ENCODE results near the gene HIKESHI. TPM values are rescaled to one million over a fixed set of nuclear protein-coding genes. Genes with fewer than 3 reads are reported as not detected.

HIKESHI gene
- total RNA-seq = 54.0 and 62.4 TPM in 2 replicates

- intact Hi-C loops (cut with micrococcal nuclease) = loop anchor here (1.0 to 5.0 kb wide), 5 partner anchors 57 to 674 kb away; partner anchors contain the start of genes CCDC83 and TMEM126B
- Mint-ChIP-seq H3K27me3 (peaks cover 2% of the 10 kb centered on the region), H3K4me1 (peaks cover 19% of the 10 kb centered on the region), H3K36me3 (ENCODE audit: low read depth) (peaks cover 19% of the 10 kb centered on the region), H3K27ac (peak within 1 kb of the TSS; percentile 98), H3K9me3 (no peaks in the 10 kb centered on the region), H3K4me3 (peak within 1 kb of the TSS; percentile 99)
- peak; percentile 96 for DNase-seq
Observed at GRCh38 chr11:86302092-86302793, at the start of gene HIKESHI. Gene HIKESHI, plus strand, starts transcription at chr11:86302240. Its CDS starts 209 bp downstream, at chr11:86302449.

GRCh38 chr11:86255896-86256295 lies 46.1 kb upstream of the HIKESHI start:
- no peaks in the 10 kb centered on the region for H3K27me3 Mint-ChIP-seq
- intact Hi-C loops (cut with micrococcal nuclease) = loop anchor here (1.0 to 2.0 kb wide), 2 partner anchors 11 to 31 kb away; no protein-coding TSS in a partner anchor
- H3K4me1 Mint-ChIP-seq = peaks cover 30% of the 10 kb centered on the region
- H3K9me3 Mint-ChIP-seq = no peaks in the 10 kb centered on the region
- H3K27ac Mint-ChIP-seq = peak overlapping the region; percentile 66
- peak overlapping the region; percentile 11 for H3K4me3 Mint-ChIP-seq
- DNase-seq = no peak
- peaks cover 62% of the 10 kb centered on the region for H3K36me3 Mint-ChIP-seq (ENCODE audit: low read depth)

GRCh38 chr11:86256608-86257007 lies 45.4 kb upstream of the HIKESHI start:
- peak overlapping the region; percentile 75 for H3K27ac Mint-ChIP-seq
- H3K4me3 Mint-ChIP-seq = peak overlapping the region; percentile 19
- H3K4me1 Mint-ChIP-seq = peaks cover 27% of the 10 kb centered on the region

GRCh38 chr11:86257446-86257845 lies 44.6 kb upstream of the HIKESHI start:
- Mint-ChIP-seq H3K4me3 (no peak overlapping the region), H3K27ac (no peak overlapping the region), H3K4me1 (peaks cover 22% of the 10 kb centered on the region), H3K9me3 (no peaks in the 10 kb centered on the region), H3K36me3 (ENCODE audit: low read depth) (peaks cover 61% of the 10 kb centered on the region), H3K27me3 (no peaks in the 10 kb centered on the region)
- no peak for DNase-seq
- intact Hi-C loops (cut with micrococcal nuclease) = loop anchor here (2.0 kb wide), 1 partner anchor 29 kb away; no protein-coding TSS in a partner anchor

More at GRCh38 chr11:86256608-86257007, 45.4 kb upstream of the HIKESHI start:
- no peak for DNase-seq
- no peaks in the 10 kb centered on the region for H3K27me3 Mint-ChIP-seq
- H3K9me3 Mint-ChIP-seq = no peaks in the 10 kb centered on the region
- intact Hi-C loops (cut with micrococcal nuclease) = loop anchor here (1.0 to 2.0 kb wide), 2 partner anchors 11 to 30 kb away; no protein-coding TSS in a partner anchor
- H3K36me3 Mint-ChIP-seq (ENCODE audit: low read depth) = peaks cover 63% of the 10 kb centered on the region

GRCh38 chr11:86259730-86260129 lies 42.3 kb upstream of the HIKESHI start:
- H3K27ac Mint-ChIP-seq = peak overlapping the region; percentile 29

GRCh38 chr11:86261328-86261727 lies 40.7 kb upstream of the HIKESHI start:
- DNase-seq = peak; percentile 51
- H3K9me3 Mint-ChIP-seq = no peaks in the 10 kb centered on the region
- H3K36me3 Mint-ChIP-seq (ENCODE audit: low read depth) = peaks cover 69% of the 10 kb centered on the region
- H3K4me3 Mint-ChIP-seq = no peak overlapping the region
- peaks cover 25% of the 10 kb centered on the region for H3K4me1 Mint-ChIP-seq
- no peak overlapping the region for H3K27ac Mint-ChIP-seq
- H3K27me3 Mint-ChIP-seq = no peaks in the 10 kb centered on the region
- intact Hi-C loops (cut with micrococcal nuclease) = no loop called here

More at GRCh38 chr11:86259730-86260129, 42.3 kb upstream of the HIKESHI start:
- Mint-ChIP-seq H3K9me3 (no peaks in the 10 kb centered on the region), H3K4me1 (peaks cover 28% of the 10 kb centered on the region), H3K4me3 (no peak overlapping the region), H3K36me3 (ENCODE audit: low read depth) (peaks cover 73% of the 10 kb centered on the region), H3K27me3 (no peaks in the 10 kb centered on the region)
- no peak for DNase-seq
- intact Hi-C loops (cut with micrococcal nuclease) = no loop called here

GRCh38 chr11:86262387-86262786 lies 39.7 kb upstream of the HIKESHI start:
- Mint-ChIP-seq H3K27ac (peak overlapping the region; percentile 20), H3K36me3 (ENCODE audit: low read depth) (peaks cover 62% of the 10 kb centered on the region), H3K27me3 (no peaks in the 10 kb centered on the region), H3K4me1 (peaks cover 18% of the 10 kb centered on the region), H3K4me3 (no peak overlapping the region), H3K9me3 (no peaks in the 10 kb centered on the region)
- DNase-seq = no peak
- intact Hi-C loops (cut with micrococcal nuclease) = no loop called here

- Mint-ChIP-seq H3K27me3 (no peaks in the 10 kb centered on the region), H3K4me3 (no peak overlapping the region), H3K9me3 (no peaks in the 10 kb centered on the region), H3K4me1 (peaks cover 21% of the 10 kb centered on the region), H3K27ac (no peak overlapping the region), H3K36me3 (ENCODE audit: low read depth) (peaks cover 69% of the 10 kb centered on the region)
- intact Hi-C loops (cut with micrococcal nuclease) = no loop called here
- DNase-seq = no peak
Observed at GRCh38 chr11:86264649-86265048, 37.4 kb upstream of the HIKESHI start.

GRCh38 chr11:86265194-86265593 lies 36.8 kb upstream of the HIKESHI start:
- H3K27ac Mint-ChIP-seq = no peak overlapping the region
- no peaks in the 10 kb centered on the region for H3K27me3 Mint-ChIP-seq
- H3K9me3 Mint-ChIP-seq = peaks cover 3% of the 10 kb centered on the region
- no peak overlapping the region for H3K4me3 Mint-ChIP-seq
- intact Hi-C loops (cut with micrococcal nuclease) = no loop called here
- H3K4me1 Mint-ChIP-seq = peaks cover 25% of the 10 kb centered on the region
- no peak for DNase-seq
- H3K36me3 Mint-ChIP-seq (ENCODE audit: low read depth) = peaks cover 69% of the 10 kb centered on the region

- H3K27me3 Mint-ChIP-seq = no peaks in the 10 kb centered on the region
- H3K4me1 Mint-ChIP-seq = peaks cover 29% of the 10 kb centered on the region
- no peak for DNase-seq
- H3K27ac Mint-ChIP-seq = no peak overlapping the region
- H3K9me3 Mint-ChIP-seq = peaks cover 4% of the 10 kb centered on the region
- peaks cover 74% of the 10 kb centered on the region for H3K36me3 Mint-ChIP-seq (ENCODE audit: low read depth)
- intact Hi-C loops (cut with micrococcal nuclease) = no loop called here
- H3K4me3 Mint-ChIP-seq = no peak overlapping the region
Observed at GRCh38 chr11:86269645-86270044, 32.4 kb upstream of the HIKESHI start.

- H3K9me3 Mint-ChIP-seq = peaks cover 4% of the 10 kb centered on the region
- DNase-seq = peak; percentile 54
- H3K36me3 Mint-ChIP-seq (ENCODE audit: low read depth) = peaks cover 84% of the 10 kb centered on the region
- no peak overlapping the region for H3K4me3 Mint-ChIP-seq
- no peaks in the 10 kb centered on the region for H3K27me3 Mint-ChIP-seq
- intact Hi-C loops (cut with micrococcal nuclease) = no loop called here
- peaks cover 39% of the 10 kb centered on the region for H3K4me1 Mint-ChIP-seq
- peak overlapping the region; percentile 27 for H3K27ac Mint-ChIP-seq
Observed at GRCh38 chr11:86274503-86274902, 27.5 kb upstream of the HIKESHI start.

- peaks cover 3% of the 10 kb centered on the region for H3K9me3 Mint-ChIP-seq
- H3K27me3 Mint-ChIP-seq = no peaks in the 10 kb centered on the region
- H3K36me3 Mint-ChIP-seq (ENCODE audit: low read depth) = peaks cover 84% of the 10 kb centered on the region
- peaks cover 38% of the 10 kb centered on the region for H3K4me1 Mint-ChIP-seq
- DNase-seq = no peak
- no peak overlapping the region for H3K4me3 Mint-ChIP-seq
- intact Hi-C loops (cut with micrococcal nuclease) = no loop called here
- peak overlapping the region; percentile 62 for H3K27ac Mint-ChIP-seq
Observed at GRCh38 chr11:86274999-86275398, 27.0 kb upstream of the HIKESHI start.

- H3K27me3 Mint-ChIP-seq = no peaks in the 10 kb centered on the region
- peaks cover 84% of the 10 kb centered on the region for H3K36me3 Mint-ChIP-seq (ENCODE audit: low read depth)
- H3K4me3 Mint-ChIP-seq = no peak overlapping the region
- H3K9me3 Mint-ChIP-seq = no peaks in the 10 kb centered on the region
- peak overlapping the region; percentile 67 for H3K27ac Mint-ChIP-seq
- intact Hi-C loops (cut with micrococcal nuclease) = no loop called here
- peaks cover 33% of the 10 kb centered on the region for H3K4me1 Mint-ChIP-seq
- no peak for DNase-seq
Observed at GRCh38 chr11:86275493-86276370, 26.3 kb upstream of the HIKESHI start.

GRCh38 chr11:86277741-86278140 lies 24.3 kb upstream of the HIKESHI start:
- Mint-ChIP-seq H3K4me3 (no peak overlapping the region), H3K4me1 (peaks cover 41% of the 10 kb centered on the region), H3K36me3 (ENCODE audit: low read depth) (peaks cover 81% of the 10 kb centered on the region), H3K27ac (no peak overlapping the region), H3K27me3 (no peaks in the 10 kb centered on the region), H3K9me3 (no peaks in the 10 kb centered on the region)
- intact Hi-C loops (cut with micrococcal nuclease) = no loop called here
- no peak for DNase-seq

All from activated CD4-positive, alpha-beta T cell treated with anti-CD3 and anti-CD28 coated beads, Interleukin-2, amount 10 ng/mL, durations not matched to agents 24 days and 14 days (primary cell).